Mesothelial cell of epicardium (in vitro differentiated cells): ENCODE results near the gene IGBP1. TPM values are rescaled to one million over a fixed set of nuclear protein-coding genes. Genes with fewer than 3 reads are reported as not detected.
A peak's percentile ranks its signal among the peaks of the same experiment; 100 is the strongest.

ENCODE experiments used
- DNase-seq, 2 experiments: peaks; one replicate each; pipeline ENCODE4 v3.0.0; 2021; ENCODE audit warnings: low spot score in 2 of 2; ENCODE audit not compliant: unreplicated experiment in 2 of 2
- H3K27ac Mint-ChIP-seq: 2 replicates; pipeline ENCODE4 v1.8.0; 2021; ENCODE audit warnings: mixed read lengths
- H3K27me3 Mint-ChIP-seq: 2 replicates; pipeline ENCODE4 v1.8.0; 2021; ENCODE audit warnings: low read depth, mixed read lengths
- H3K36me3 Mint-ChIP-seq: 2 replicates; pipeline ENCODE4 v1.8.0; 2021; ENCODE audit warnings: mixed read lengths
- H3K4me1 Mint-ChIP-seq: 2 replicates; pipeline ENCODE4 v1.8.0; 2021; ENCODE audit warnings: mixed read lengths
- H3K4me3 Mint-ChIP-seq: 2 replicates; pipeline ENCODE4 v1.8.0; 2021; ENCODE audit warnings: mild to moderate bottlenecking, moderate library complexity, mixed read lengths
- H3K9me3 Mint-ChIP-seq: 2 replicates; pipeline ENCODE4 v1.8.0; 2021; ENCODE audit warnings: mixed read lengths
- total RNA-seq: library from RNA; stranded (reverse); gene quantifications from 3 replicates; pipeline ENCODE4 v1.2.1, GENCODE V29; 2021
- TF ChIP-seq, protein P1 (sequence below): fragments of 200-600 bp; sonication (generic); IDR thresholded peaks from one replicate; pipeline ENCODE4 v1.5.0; 2021; ENCODE audit warnings: antibody characterized with exemption; ENCODE audit not compliant: unreplicated experiment

The IGBP1 gene
- total RNA-seq, 1 donor from 2014 or later = 60.1 TPM

GRCh38 chrX:70139736-70140135 is 6.5 kb downstream of the IGBP1 start:
- H3K4me3 Mint-ChIP-seq = no peak overlapping the region
- TF ChIP-seq, protein P1, sequence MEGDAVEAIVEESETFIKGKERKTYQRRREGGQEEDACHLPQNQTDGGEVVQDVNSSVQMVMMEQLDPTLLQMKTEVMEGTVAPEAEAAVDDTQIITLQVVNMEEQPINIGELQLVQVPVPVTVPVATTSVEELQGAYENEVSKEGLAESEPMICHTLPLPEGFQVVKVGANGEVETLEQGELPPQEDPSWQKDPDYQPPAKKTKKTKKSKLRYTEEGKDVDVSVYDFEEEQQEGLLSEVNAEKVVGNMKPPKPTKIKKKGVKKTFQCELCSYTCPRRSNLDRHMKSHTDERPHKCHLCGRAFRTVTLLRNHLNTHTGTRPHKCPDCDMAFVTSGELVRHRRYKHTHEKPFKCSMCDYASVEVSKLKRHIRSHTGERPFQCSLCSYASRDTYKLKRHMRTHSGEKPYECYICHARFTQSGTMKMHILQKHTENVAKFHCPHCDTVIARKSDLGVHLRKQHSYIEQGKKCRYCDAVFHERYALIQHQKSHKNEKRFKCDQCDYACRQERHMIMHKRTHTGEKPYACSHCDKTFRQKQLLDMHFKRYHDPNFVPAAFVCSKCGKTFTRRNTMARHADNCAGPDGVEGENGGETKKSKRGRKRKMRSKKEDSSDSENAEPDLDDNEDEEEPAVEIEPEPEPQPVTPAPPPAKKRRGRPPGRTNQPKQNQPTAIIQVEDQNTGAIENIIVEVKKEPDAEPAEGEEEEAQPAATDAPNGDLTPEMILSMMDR = no peak
- no peak overlapping the region for H3K27ac Mint-ChIP-seq
- peaks cover 15% of the 10 kb centered on the region for H3K36me3 Mint-ChIP-seq
- H3K9me3 Mint-ChIP-seq = peaks cover 21% of the 10 kb centered on the region
- H3K4me1 Mint-ChIP-seq = peaks cover 7% of the 10 kb centered on the region
- DNase-seq = no peak
- H3K27me3 Mint-ChIP-seq = no peaks in the 10 kb centered on the region

- TF ChIP-seq, protein P1 = no peak
- no peaks in the 10 kb centered on the region for H3K27me3 Mint-ChIP-seq
- H3K4me3 Mint-ChIP-seq = no peak overlapping the region
- H3K9me3 Mint-ChIP-seq = peaks cover 14% of the 10 kb centered on the region
- H3K36me3 Mint-ChIP-seq = peaks cover 11% of the 10 kb centered on the region
- no peak overlapping the region for H3K27ac Mint-ChIP-seq
- H3K4me1 Mint-ChIP-seq = no peaks in the 10 kb centered on the region
- no peak for DNase-seq
Measured at GRCh38 chrX:70141373-70141772, 8.1 kb downstream of the IGBP1 start.

- DNase-seq = no peak
- TF ChIP-seq, protein P1 = no peak
- H3K36me3 Mint-ChIP-seq = peaks cover 10% of the 10 kb centered on the region
- no peak overlapping the region for H3K4me3 Mint-ChIP-seq
- peak overlapping the region; percentile 71 for H3K27ac Mint-ChIP-seq
- no peaks in the 10 kb centered on the region for H3K27me3 Mint-ChIP-seq
- H3K9me3 Mint-ChIP-seq = peaks cover 17% of the 10 kb centered on the region
- peaks cover 17% of the 10 kb centered on the region for H3K4me1 Mint-ChIP-seq
Measured at GRCh38 chrX:70166601-70167590, 33.6 kb downstream of the IGBP1 start.

- peak in 1 of 2 experiments; percentile 39 for DNase-seq
- TF ChIP-seq, protein P1 = no peak
- Mint-ChIP-seq H3K36me3 (peaks cover 10% of the 10 kb centered on the region), H3K4me3 (peak overlapping the region; percentile 58), H3K27ac (peak overlapping the region; percentile 62), H3K27me3 (no peaks in the 10 kb centered on the region), H3K4me1 (peaks cover 17% of the 10 kb centered on the region), H3K9me3 (peaks cover 17% of the 10 kb centered on the region)
Measured at GRCh38 chrX:70168238-70169188, 35.3 kb downstream of the IGBP1 start.

- H3K27ac Mint-ChIP-seq = no peak overlapping the region
- H3K9me3 Mint-ChIP-seq = peaks cover 14% of the 10 kb centered on the region
- peaks cover 17% of the 10 kb centered on the region for H3K4me1 Mint-ChIP-seq
- peaks cover 7% of the 10 kb centered on the region for H3K36me3 Mint-ChIP-seq
- DNase-seq = no peak
- no peak overlapping the region for H3K4me3 Mint-ChIP-seq
- H3K27me3 Mint-ChIP-seq = no peaks in the 10 kb centered on the region
- TF ChIP-seq, protein P1 = no peak
Measured at GRCh38 chrX:70169281-70169680, 36.0 kb downstream of the IGBP1 start.
